GM23248 (cell line): ENCODE results near the gene IL1RAPL2. TPM values are rescaled to one million over a fixed set of nuclear protein-coding genes. Genes with fewer than 3 reads are reported as not detected.
"Not testable (repeated sequence)": the region's sequence is repeated elsewhere in the genome, so short reads cannot be mapped to it uniquely, and the experiment has no call there.

Source experiments
- DNase-seq: peaks from one replicate; pipeline ENCODE4 v3.0.0-alpha.2; 2015
- H2AFZ ChIP-seq: fragments of 200-600 bp; sonication (generic); 2 replicates; pipeline ENCODE4 v1.6.1; 2016; ENCODE audit warnings: antibody characterized with exemption
- H3F3A ChIP-seq: fragments of 200-600 bp; sonication (generic); 2 replicates; pipeline ENCODE4 v1.6.1; 2016; ENCODE audit warnings: mild to moderate bottlenecking, antibody characterized with exemption, mixed run types; ENCODE audit not compliant: insufficient read depth
- H3K27ac ChIP-seq: fragments of 200-600 bp; sonication (generic); 2 replicates; pipeline ENCODE4 v1.5.1; 2016; ENCODE audit warnings: mild to moderate bottlenecking
- H3K27me3 ChIP-seq: fragments of 200-600 bp; sonication (generic); replicated peaks from 2 replicates; pipeline ENCODE4 v1.6.1; 2016; ENCODE audit warnings: mild to moderate bottlenecking; ENCODE audit not compliant: insufficient read depth
- H3K36me3 ChIP-seq: fragments of 200-600 bp; sonication (generic); 2 replicates; pipeline ENCODE4 v1.6.1; 2016; ENCODE audit warnings: low read depth, mild to moderate bottlenecking
- H3K4me1 ChIP-seq: fragments of 200-600 bp; sonication (generic); 2 replicates; pipeline ENCODE4 v1.6.1; 2016; ENCODE audit warnings: mild to moderate bottlenecking; ENCODE audit not compliant: insufficient read depth
- H3K4me2 ChIP-seq: fragments of 200-600 bp; sonication (generic); one replicate; pipeline ENCODE4 v1.6.1; 2016; ENCODE audit warnings: mild to moderate bottlenecking; ENCODE audit not compliant: unreplicated experiment
- H3K4me3 ChIP-seq: fragments of 200-600 bp; sonication (generic); 2 replicates; pipeline ENCODE4 v1.5.1; 2016; ENCODE audit warnings: mild to moderate bottlenecking
- H3K79me2 ChIP-seq: fragments of 200-600 bp; sonication (generic); 2 replicates; pipeline ENCODE4 v1.6.1; 2016; ENCODE audit warnings: mild to moderate bottlenecking; ENCODE audit not compliant: insufficient read depth
- H3K9ac ChIP-seq: fragments of 200-600 bp; sonication (generic); 2 replicates; pipeline ENCODE4 v1.6.1; 2016; ENCODE audit warnings: mild to moderate bottlenecking
- H3K9me2 ChIP-seq: fragments of 200-600 bp; sonication (generic); 2 replicates; pipeline ENCODE4 v1.6.1; 2016; ENCODE audit warnings: mixed run types, mild to moderate bottlenecking, moderate library complexity; ENCODE audit not compliant: insufficient read depth
- H3K9me3 ChIP-seq: fragments of 200-600 bp; sonication (generic); one replicate; pipeline ENCODE4 v1.6.1; 2017; ENCODE audit warnings: low read depth
- H4K20me1 ChIP-seq: fragments of 200-600 bp; sonication (generic); 2 replicates; pipeline ENCODE4 v1.6.0; 2016; ENCODE audit not compliant: insufficient read depth
- EZH2 ChIP-seq: fragments of 200-600 bp; sonication (generic); IDR thresholded peaks from 2 replicates; pipeline ENCODE4 v1.6.1; 2018; ENCODE audit warnings: antibody characterized with exemption, mild to moderate bottlenecking; ENCODE audit not compliant: insufficient read depth, poor library complexity, severe bottlenecking
- EZH2phosphoT487 ChIP-seq: fragments of 200-600 bp; sonication (generic); IDR thresholded peaks from 2 replicates; pipeline ENCODE4 v1.6.1; 2018; ENCODE audit warnings: antibody characterized with exemption, moderate library complexity, mild to moderate bottlenecking, low read depth; ENCODE audit not compliant: insufficient read depth
- WGBS, 2 experiments: methylation state at CpG; one replicate each; pipeline ENCODE4 v1.1.6; 2015 to 2017; ENCODE audit warnings: low lambda C conversion rate in 2 of 2, low coverage in 1 of 2; ENCODE audit errors: missing lambda C conversion rate in 2 of 2; 5-methylcytosine and 5-hydroxymethylcytosine counted together
- in situ Hi-C: fragments of 300-500 bp; cut with MboI; formaldehyde crosslinking; loops from 2 replicates; pipeline ENCODE4 v1.15.0; 2020
- polyA plus RNA-seq: library from polyadenylated mRNA; unstranded; fragments of >200 nt; fragmentation: Nextera tagmentation; extraction: Ambion mirVana; gene quantifications from 2 replicates; pipeline ENCODE4 v1.2.1, GENCODE V29; 2016
- small RNA-seq: library from RNA; depleted of rRNA; stranded (forward); fragments of <200 nt; gene quantifications from one replicate; pipeline ENCODE3, GENCODE V24; 2014; ENCODE audit warnings: low read depth, low replicate concordance
- total RNA-seq: library from RNA; depleted of rRNA; stranded (reverse); fragments of >200 nt; shearing (Covaris generic); gene quantifications from 2 replicates; pipeline ENCODE4 v1.2.3, GENCODE V29; 2014

IL1RAPL2 gene
- total and polyA plus RNA-seq, 2 experiments from 2014 or later = not detected

- H4K20me1 ChIP-seq = no peaks in the 10 kb centered on the region
- in situ Hi-C loops = no loop called here
- TF ChIP-seq EZH2 (no peak), EZH2phosphoT487 (no peak)
These were observed 1237.9 kb downstream of the IL1RAPL2 start for GRCh38 chrX:105803891-105804290.

GRCh38 chrX:105805655-105806054 is 1239.7 kb downstream of the IL1RAPL2 start:
- H2AFZ ChIP-seq, H4K20me1 ChIP-seq, H3K9me3 ChIP-seq, in situ Hi-C loops, H3K79me2 ChIP-seq, H3F3A ChIP-seq, H3K9ac ChIP-seq, H3K27me3 ChIP-seq, H3K4me2 ChIP-seq, H3K27ac ChIP-seq, DNase-seq, H3K36me3 ChIP-seq, H3K4me1 ChIP-seq, H3K9me2 ChIP-seq, H3K4me3 ChIP-seq: not testable (repeated sequence)

More at GRCh38 chrX:105803891-105804290, 1237.9 kb downstream of the IL1RAPL2 start:
- H3K4me3 ChIP-seq = no peak overlapping the region
- H3K4me2 ChIP-seq = no peak overlapping the region
- no peaks in the 10 kb centered on the region for H3K36me3 ChIP-seq
- H3K9me2 ChIP-seq = no peaks in the 10 kb centered on the region
- H3K9me3 ChIP-seq = no peaks in the 10 kb centered on the region
- H3K79me2 ChIP-seq = no peaks in the 10 kb centered on the region
- 19 to 20% methylated on average over 2 of the region's 2 CpGs for WGBS, 2 experiments
- H3F3A ChIP-seq = no peaks in the 10 kb centered on the region
- no peak overlapping the region for H2AFZ ChIP-seq
- H3K4me1 ChIP-seq = no peaks in the 10 kb centered on the region
- H3K27me3 ChIP-seq = no peaks in the 10 kb centered on the region
- no peak overlapping the region for H3K9ac ChIP-seq
- DNase-seq = no peak
- H3K27ac ChIP-seq = no peak overlapping the region

- Histone ChIP-seq H3K4me2 (no peak overlapping the region), H3K9me3 (no peaks in the 10 kb centered on the region), H3F3A (no peaks in the 10 kb centered on the region), H3K4me1 (no peaks in the 10 kb centered on the region), H4K20me1 (no peaks in the 10 kb centered on the region), H3K27me3 (no peaks in the 10 kb centered on the region), H3K9ac (no peak overlapping the region), H3K27ac (no peak overlapping the region), H3K4me3 (no peak overlapping the region), H2AFZ (no peak overlapping the region), H3K79me2 (no peaks in the 10 kb centered on the region), H3K9me2 (no peaks in the 10 kb centered on the region), H3K36me3 (no peaks in the 10 kb centered on the region)
- WGBS, 2 experiments = 21% methylated on average over 2 of the region's 2 CpGs
- TF ChIP-seq EZH2phosphoT487 = no peak
- TF ChIP-seq EZH2 = no peak
- in situ Hi-C loops = no loop called here
- DNase-seq = no peak
These were observed 1250.5 kb downstream of the IL1RAPL2 start for GRCh38 chrX:105816517-105816916.

Small RNA genes within 50 kb of the gene (small RNA-seq; reads per million reads assigned to genes)
- gene RNU6-207P = not detected
